ENCODE measurements around the gene PRG3.

PRG3 gene

GRCh38 chr11:57402188-57403002, 21.4 kb upstream of the PRG3 start:
- Histone ChIP-seq H3K4me1 (ENCODE audit: control insufficient read depth, insufficient read depth, low read length, poor library complexity, severe bottlenecking) (no peaks in the 10 kb centered on the region), H3K9me3 (ENCODE audit: control insufficient read depth, low read length) (no peaks in the 10 kb centered on the region), H3K27ac (ENCODE audit: insufficient read depth, low read length, poor library complexity, severe bottlenecking) (no peak overlapping the region), H3K4me3 (ENCODE audit: insufficient read depth, low read depth, low read length, poor library complexity, severe bottlenecking) (no peak overlapping the region), H3K36me3 (ENCODE audit: control insufficient read depth, insufficient read depth, low read length) (peaks cover 2% of the 10 kb centered on the region), H3K27me3 (replicated peaks; ENCODE audit: control insufficient read depth, insufficient read depth, low read length, poor library complexity, severe bottlenecking) (no peaks in the 10 kb centered on the region)
- no peak for DNase-seq

GRCh38 chr11:57399972-57400578, 19.1 kb upstream of the PRG3 start:
- Histone ChIP-seq H3K4me3 (ENCODE audit: insufficient read depth, low read depth, low read length, poor library complexity, severe bottlenecking) (no peak overlapping the region), H3K27ac (ENCODE audit: insufficient read depth, low read length, poor library complexity, severe bottlenecking) (no peak overlapping the region), H3K4me1 (ENCODE audit: control insufficient read depth, insufficient read depth, low read length, poor library complexity, severe bottlenecking) (no peaks in the 10 kb centered on the region), H3K36me3 (ENCODE audit: control insufficient read depth, insufficient read depth, low read length) (no peaks in the 10 kb centered on the region), H3K9me3 (ENCODE audit: control insufficient read depth, low read length) (no peaks in the 10 kb centered on the region), H3K27me3 (replicated peaks; ENCODE audit: control insufficient read depth, insufficient read depth, low read length, poor library complexity, severe bottlenecking) (no peaks in the 10 kb centered on the region)
- no peak for DNase-seq

GRCh38 chr11:57399221-57399620, 18.3 kb upstream of the PRG3 start:
- H3K27me3 ChIP-seq (replicated peaks; ENCODE audit: control insufficient read depth, insufficient read depth, low read length, poor library complexity, severe bottlenecking), result no peaks in the 10 kb centered on the region
- no peak overlapping the region for H3K4me3 ChIP-seq (ENCODE audit: insufficient read depth, low read depth, low read length, poor library complexity, severe bottlenecking)
- no peak overlapping the region for H3K27ac ChIP-seq (ENCODE audit: insufficient read depth, low read length, poor library complexity, severe bottlenecking)
- no peak for DNase-seq
- H3K9me3 ChIP-seq (ENCODE audit: control insufficient read depth, low read length), result no peaks in the 10 kb centered on the region
- no peaks in the 10 kb centered on the region for H3K4me1 ChIP-seq (ENCODE audit: control insufficient read depth, insufficient read depth, low read length, poor library complexity, severe bottlenecking)
- no peaks in the 10 kb centered on the region for H3K36me3 ChIP-seq (ENCODE audit: control insufficient read depth, insufficient read depth, low read length)

- no peaks in the 10 kb centered on the region for H3K36me3 ChIP-seq (ENCODE audit: control insufficient read depth, insufficient read depth, low read length)
- H3K4me1 ChIP-seq (ENCODE audit: control insufficient read depth, insufficient read depth, low read length, poor library complexity, severe bottlenecking), result no peaks in the 10 kb centered on the region
- H3K9me3 ChIP-seq (ENCODE audit: control insufficient read depth, low read length), result no peaks in the 10 kb centered on the region
- DNase-seq, result no peak
- H3K27ac ChIP-seq (ENCODE audit: insufficient read depth, low read length, poor library complexity, severe bottlenecking), result no peak overlapping the region
- no peaks in the 10 kb centered on the region for H3K27me3 ChIP-seq (replicated peaks; ENCODE audit: control insufficient read depth, insufficient read depth, low read length, poor library complexity, severe bottlenecking)
- H3K4me3 ChIP-seq (ENCODE audit: insufficient read depth, low read depth, low read length, poor library complexity, severe bottlenecking), result no peak overlapping the region
These were observed 16.5 kb upstream of the PRG3 start for GRCh38 chr11:57397394-57397990.

- Histone ChIP-seq H3K4me3 (ENCODE audit: insufficient read depth, low read depth, low read length, poor library complexity, severe bottlenecking) (no peak overlapping the region), H3K27me3 (replicated peaks; ENCODE audit: control insufficient read depth, insufficient read depth, low read length, poor library complexity, severe bottlenecking) (no peaks in the 10 kb centered on the region), H3K36me3 (ENCODE audit: control insufficient read depth, insufficient read depth, low read length) (no peaks in the 10 kb centered on the region), H3K27ac (ENCODE audit: insufficient read depth, low read length, poor library complexity, severe bottlenecking) (no peak overlapping the region), H3K9me3 (ENCODE audit: control insufficient read depth, low read length) (no peaks in the 10 kb centered on the region), H3K4me1 (ENCODE audit: control insufficient read depth, insufficient read depth, low read length, poor library complexity, severe bottlenecking) (no peaks in the 10 kb centered on the region)
- DNase-seq, result no peak
These were observed 15.8 kb upstream of the PRG3 start for GRCh38 chr11:57396744-57397143.

- Histone ChIP-seq H3K4me3 (ENCODE audit: insufficient read depth, low read depth, low read length, poor library complexity, severe bottlenecking) (no peak overlapping the region), H3K9me3 (ENCODE audit: control insufficient read depth, low read length) (no peaks in the 10 kb centered on the region), H3K27ac (ENCODE audit: insufficient read depth, low read length, poor library complexity, severe bottlenecking) (no peak overlapping the region), H3K4me1 (ENCODE audit: control insufficient read depth, insufficient read depth, low read length, poor library complexity, severe bottlenecking) (no peaks in the 10 kb centered on the region), H3K27me3 (replicated peaks; ENCODE audit: control insufficient read depth, insufficient read depth, low read length, poor library complexity, severe bottlenecking) (no peaks in the 10 kb centered on the region), H3K36me3 (ENCODE audit: control insufficient read depth, insufficient read depth, low read length) (no peaks in the 10 kb centered on the region)
- no peak for DNase-seq
These were observed 15.1 kb upstream of the PRG3 start for GRCh38 chr11:57395905-57396623.

- no peaks in the 10 kb centered on the region for H3K36me3 ChIP-seq (ENCODE audit: control insufficient read depth, insufficient read depth, low read length)
- H3K27ac ChIP-seq (ENCODE audit: insufficient read depth, low read length, poor library complexity, severe bottlenecking), result no peak overlapping the region
- no peaks in the 10 kb centered on the region for H3K4me1 ChIP-seq (ENCODE audit: control insufficient read depth, insufficient read depth, low read length, poor library complexity, severe bottlenecking)
- no peak overlapping the region for H3K4me3 ChIP-seq (ENCODE audit: insufficient read depth, low read depth, low read length, poor library complexity, severe bottlenecking)
- no peaks in the 10 kb centered on the region for H3K27me3 ChIP-seq (replicated peaks; ENCODE audit: control insufficient read depth, insufficient read depth, low read length, poor library complexity, severe bottlenecking)
- DNase-seq, result no peak
- H3K9me3 ChIP-seq (ENCODE audit: control insufficient read depth, low read length), result no peaks in the 10 kb centered on the region
These were observed 13.4 kb upstream of the PRG3 start for GRCh38 chr11:57394203-57394965.

GRCh38 chr11:57392763-57393105, 11.8 kb upstream of the PRG3 start:
- no peaks in the 10 kb centered on the region for H3K36me3 ChIP-seq (ENCODE audit: control insufficient read depth, insufficient read depth, low read length)
- no peaks in the 10 kb centered on the region for H3K9me3 ChIP-seq (ENCODE audit: control insufficient read depth, low read length)
- no peak overlapping the region for H3K4me3 ChIP-seq (ENCODE audit: insufficient read depth, low read depth, low read length, poor library complexity, severe bottlenecking)
- H3K27me3 ChIP-seq (replicated peaks; ENCODE audit: control insufficient read depth, insufficient read depth, low read length, poor library complexity, severe bottlenecking), result no peaks in the 10 kb centered on the region
- H3K4me1 ChIP-seq (ENCODE audit: control insufficient read depth, insufficient read depth, low read length, poor library complexity, severe bottlenecking), result no peaks in the 10 kb centered on the region
- DNase-seq, result no peak
- no peak overlapping the region for H3K27ac ChIP-seq (ENCODE audit: insufficient read depth, low read length, poor library complexity, severe bottlenecking)

- H3K36me3 ChIP-seq (ENCODE audit: control insufficient read depth, insufficient read depth, low read length), result no peaks in the 10 kb centered on the region
- no peak for DNase-seq
- H3K9me3 ChIP-seq (ENCODE audit: control insufficient read depth, low read length), result no peaks in the 10 kb centered on the region
- H3K4me1 ChIP-seq (ENCODE audit: control insufficient read depth, insufficient read depth, low read length, poor library complexity, severe bottlenecking), result no peaks in the 10 kb centered on the region
- H3K4me3 ChIP-seq (ENCODE audit: insufficient read depth, low read depth, low read length, poor library complexity, severe bottlenecking), result no peak overlapping the region
- H3K27ac ChIP-seq (ENCODE audit: insufficient read depth, low read length, poor library complexity, severe bottlenecking), result no peak overlapping the region
- H3K27me3 ChIP-seq (replicated peaks; ENCODE audit: control insufficient read depth, insufficient read depth, low read length, poor library complexity, severe bottlenecking), result no peaks in the 10 kb centered on the region
These were observed 11.3 kb upstream of the PRG3 start for GRCh38 chr11:57392066-57392762.

Data from effector memory CD4-positive, alpha-beta T cell (primary cell).